IgD-negative memory B cell (primary cell): ENCODE results near the gene FRAT1. TPM values are rescaled to one million over a fixed set of nuclear protein-coding genes. Genes with fewer than 3 reads are reported as not detected.
A peak's percentile ranks its signal among the peaks of the same experiment; 100 is the strongest.
"Not testable (repeated sequence)": the region's sequence is repeated elsewhere in the genome, so short reads cannot be mapped to it uniquely, and the experiment has no call there.

ENCODE experiments used
- H3K27ac Mint-ChIP-seq, 3 donors: one replicate each; pipeline ENCODE4 v1.8.0; 2020 to 2022; ENCODE audit warnings: mild to moderate bottlenecking in 3 of 3, mixed read lengths in 3 of 3, moderate library complexity in 1 of 3
- H3K27me3 Mint-ChIP-seq: one replicate; pipeline ENCODE4 v1.8.0; 2021; ENCODE audit warnings: mixed read lengths
- H3K36me3 Mint-ChIP-seq: one replicate; pipeline ENCODE4 v1.8.0; 2020; ENCODE audit warnings: mild to moderate bottlenecking, mixed read lengths
- H3K4me1 Mint-ChIP-seq, 3 donors: one replicate each; pipeline ENCODE4 v1.8.0; 2020 to 2022; ENCODE audit warnings: mixed read lengths in 3 of 3, mild to moderate bottlenecking in 1 of 3
- H3K4me3 Mint-ChIP-seq, 4 donors: one replicate each; pipeline ENCODE4 v1.8.0; 2020 to 2022; ENCODE audit warnings: mild to moderate bottlenecking in 4 of 4, mixed read lengths in 4 of 4, moderate library complexity in 3 of 4
- H3K9me3 Mint-ChIP-seq, 3 donors: one replicate each; pipeline ENCODE4 v1.8.0; 2020 to 2021; ENCODE audit warnings: mixed read lengths in 3 of 3, mild to moderate bottlenecking in 1 of 3
- polyA plus RNA-seq: library from polyadenylated mRNA; unstranded; fragments of 300-500 nt; fragmentation: Illumina TruSeq; gene quantifications from one replicate; pipeline ENCODE4 v1.2.3, GENCODE V29; 2021

The FRAT1 gene
- polyA plus RNA-seq = 6.2 TPM

- no peaks in the 10 kb centered on the region for H3K9me3 Mint-ChIP-seq
- no peaks in the 10 kb centered on the region for H3K27me3 Mint-ChIP-seq
- no peaks in the 10 kb centered on the region for H3K36me3 Mint-ChIP-seq
- peak within 1 kb of the TSS; percentile 94 to 100 (median 99) for H3K4me3 Mint-ChIP-seq
- peak within 1 kb of the TSS; percentile 99 to 100 (median 100) for H3K27ac Mint-ChIP-seq
- H3K4me1 Mint-ChIP-seq = peaks cover 23 to 29% (median 25%) of the 10 kb centered on the region in 3 donors
These were observed at the start of gene FRAT1 for GRCh38 chr10:97318772-97319651. FRAT1 (plus strand) TSS chr10:97319271; CDS start chr10:97319454, 183 bp downstream.

DNA sequence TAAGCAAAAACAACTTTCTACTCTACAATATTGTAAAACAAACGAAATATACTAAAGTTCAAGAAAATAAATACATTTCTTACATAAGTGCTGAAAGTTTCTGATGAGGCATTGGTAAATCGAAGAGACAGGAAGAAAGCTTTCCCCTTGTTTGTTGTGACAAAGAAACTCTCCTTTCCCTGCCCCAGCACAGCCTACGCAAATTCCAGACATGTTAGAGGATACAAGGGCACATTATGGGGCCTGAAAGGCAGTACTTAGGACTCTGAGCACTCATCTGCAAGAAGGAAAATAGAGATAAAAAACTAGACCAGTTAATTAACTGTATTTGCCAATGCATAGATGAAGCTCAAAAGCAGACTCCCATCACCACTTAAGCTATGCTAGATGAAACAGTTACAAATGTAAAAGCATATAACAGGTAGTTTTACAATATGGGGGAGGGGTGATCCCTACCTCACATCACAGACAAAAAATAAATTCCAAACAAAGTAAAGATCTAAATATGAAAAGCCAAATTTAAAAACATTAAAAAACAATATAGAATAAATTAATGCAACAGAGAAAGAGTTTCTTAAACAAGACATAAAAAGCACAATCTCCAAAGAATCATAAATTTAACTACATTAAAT is 48.4 kb upstream of the FRAT1 start:
- Mint-ChIP-seq H3K9me3 (peaks cover 0 to 3% (median 3%) of the 10 kb centered on the region in 3 donors), H3K4me3 (no peak overlapping the region), H3K36me3 (peaks cover 18% of the 10 kb centered on the region), H3K27me3 (no peaks in the 10 kb centered on the region), H3K27ac (no peak overlapping the region), H3K4me1 (peaks cover 5 to 11% (median 7%) of the 10 kb centered on the region in 3 donors)

GRCh38 chr10:97273700-97274099 is 45.4 kb upstream of the FRAT1 start:
- Mint-ChIP-seq H3K36me3 (peaks cover 3% of the 10 kb centered on the region), H3K27ac (no peak overlapping the region), H3K27me3 (no peaks in the 10 kb centered on the region), H3K4me1 (peaks cover 14 to 17% (median 16%) of the 10 kb centered on the region in 3 donors), H3K9me3 (no peaks in the 10 kb centered on the region), H3K4me3 (no peak overlapping the region)

DNA sequence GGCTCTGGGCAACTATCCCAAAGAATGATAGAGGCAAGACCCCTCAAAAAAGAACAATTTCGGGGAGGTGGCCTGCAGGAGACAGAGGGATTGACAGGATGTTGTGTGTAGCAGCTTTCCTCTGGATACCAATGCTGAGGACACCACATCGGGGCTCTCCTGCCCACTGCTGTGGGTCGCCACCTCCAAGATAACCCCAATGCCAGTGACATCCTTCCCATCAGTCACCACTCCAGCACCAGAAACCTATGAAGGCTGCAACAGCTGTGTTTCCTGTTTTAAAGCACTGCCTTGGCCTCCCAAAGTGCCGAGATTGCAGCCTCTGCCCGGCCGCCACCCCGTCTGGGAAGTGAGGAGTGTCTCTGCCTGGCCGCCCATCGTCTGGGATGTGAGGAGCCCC is 44.2 kb upstream of the FRAT1 start:
- no peaks in the 10 kb centered on the region for H3K27me3 Mint-ChIP-seq
- no peaks in the 10 kb centered on the region for H3K9me3 Mint-ChIP-seq
- peaks cover 14 to 19% (median 17%) of the 10 kb centered on the region in 3 donors for H3K4me1 Mint-ChIP-seq
- peaks cover 4% of the 10 kb centered on the region for H3K36me3 Mint-ChIP-seq
- no peak overlapping the region for H3K27ac Mint-ChIP-seq
- peak overlapping the region in 1 of 4 donors; percentile 58 for H3K4me3 Mint-ChIP-seq

DNA sequence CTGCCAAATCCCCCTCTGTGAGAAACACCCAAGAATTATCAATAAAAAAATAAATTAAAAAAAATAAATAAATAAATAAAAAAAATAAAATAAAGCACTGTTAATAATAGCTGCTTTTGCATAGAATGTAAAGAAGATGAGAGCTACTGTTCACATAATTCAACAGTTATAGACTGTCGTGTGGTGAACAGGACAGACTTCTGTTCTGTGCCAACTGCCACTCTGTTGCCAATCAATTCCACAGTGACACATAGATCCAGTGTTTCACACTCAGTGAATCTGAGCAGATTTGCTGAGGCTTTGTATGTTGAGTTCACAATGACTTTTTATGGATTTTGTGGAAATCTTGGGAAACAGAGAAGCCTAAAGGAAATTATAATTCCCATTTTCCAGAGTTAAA is 41.5 kb upstream of the FRAT1 start:
- no peaks in the 10 kb centered on the region for H3K27me3 Mint-ChIP-seq
- peak overlapping the region in 1 of 3 donors; percentile 69 for H3K27ac Mint-ChIP-seq
- H3K36me3 Mint-ChIP-seq = peaks cover 6% of the 10 kb centered on the region
- H3K4me1 Mint-ChIP-seq = peaks cover 9 to 23% (median 15%) of the 10 kb centered on the region in 3 donors
- no peaks in the 10 kb centered on the region for H3K9me3 Mint-ChIP-seq
- no peak overlapping the region for H3K4me3 Mint-ChIP-seq

DNA sequence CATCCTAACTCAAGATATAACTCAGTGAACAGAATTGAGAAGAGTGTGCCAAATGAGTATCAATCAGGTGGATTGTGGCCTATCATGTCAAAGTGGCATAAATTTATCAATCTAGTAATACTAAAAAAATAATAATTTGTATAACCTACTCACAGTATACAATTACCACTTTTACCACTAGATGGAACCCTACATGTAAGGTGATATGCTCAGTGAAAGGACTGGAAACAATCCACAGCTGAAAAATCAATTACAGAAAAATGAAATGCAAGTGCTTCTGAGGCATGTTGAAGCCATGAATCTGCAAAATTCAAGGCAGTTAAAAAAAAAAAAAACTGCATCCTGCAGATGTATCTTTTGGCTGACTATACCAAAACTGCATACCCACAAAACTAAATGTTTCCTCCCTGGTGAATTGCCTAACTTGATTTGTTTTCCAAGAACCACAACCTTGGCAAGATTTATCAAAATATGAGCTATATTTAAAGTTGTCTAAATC is 40.5 kb upstream of the FRAT1 start:
- no peak overlapping the region for H3K27ac Mint-ChIP-seq
- peaks cover 9 to 23% (median 15%) of the 10 kb centered on the region in 3 donors for H3K4me1 Mint-ChIP-seq
- no peak overlapping the region for H3K4me3 Mint-ChIP-seq
- peaks cover 3% of the 10 kb centered on the region for H3K36me3 Mint-ChIP-seq
- no peaks in the 10 kb centered on the region for H3K9me3 Mint-ChIP-seq
- no peaks in the 10 kb centered on the region for H3K27me3 Mint-ChIP-seq

- Mint-ChIP-seq H3K4me3 (no peak overlapping the region), H3K36me3 (peaks cover 3% of the 10 kb centered on the region), H3K27ac (no peak overlapping the region), H3K9me3 (no peaks in the 10 kb centered on the region), H3K27me3 (no peaks in the 10 kb centered on the region), H3K4me1 (peaks cover 9 to 23% (median 15%) of the 10 kb centered on the region in 3 donors)
These were observed 39.8 kb upstream of the FRAT1 start for GRCh38 chr10:97279121-97279815.

- H3K27ac Mint-ChIP-seq = no peak overlapping the region
- peaks cover 3% of the 10 kb centered on the region for H3K36me3 Mint-ChIP-seq
- H3K4me1 Mint-ChIP-seq = peaks cover 8 to 23% (median 13%) of the 10 kb centered on the region in 3 donors
- H3K4me3 Mint-ChIP-seq = no peak overlapping the region
- no peaks in the 10 kb centered on the region for H3K9me3 Mint-ChIP-seq
- H3K27me3 Mint-ChIP-seq = no peaks in the 10 kb centered on the region
These were observed 38.3 kb upstream of the FRAT1 start for GRCh38 chr10:97280783-97281182.

DNA sequence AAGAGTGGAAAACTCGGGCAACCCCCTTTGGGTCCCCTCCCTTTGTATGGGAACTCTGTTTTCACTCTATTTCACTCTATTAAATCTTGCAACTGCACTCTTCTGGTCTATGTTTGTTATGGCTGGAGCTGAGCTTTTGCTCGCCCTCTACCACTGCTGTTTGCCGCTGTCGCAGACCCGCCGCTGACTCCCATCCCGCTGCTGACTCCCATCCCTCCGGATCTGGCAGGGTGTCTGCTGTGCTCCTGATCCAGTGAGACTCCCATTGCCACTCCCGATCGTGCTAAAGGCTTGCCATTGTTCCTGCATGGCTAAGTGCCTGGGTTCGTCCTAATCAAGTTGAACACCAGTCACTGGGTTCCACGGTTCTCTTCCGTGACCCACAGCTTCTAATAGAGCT is 29.0 kb upstream of the FRAT1 start:
- peaks cover 11 to 21% (median 17%) of the 10 kb centered on the region in 3 donors for H3K4me1 Mint-ChIP-seq
- H3K9me3 Mint-ChIP-seq, H3K27me3 Mint-ChIP-seq, H3K36me3 Mint-ChIP-seq, H3K27ac Mint-ChIP-seq: not testable (repeated sequence)
- peak overlapping the region in 1 of 4 donors; percentile 73 for H3K4me3 Mint-ChIP-seq

GRCh38 chr10:97290576-97291356 is 28.3 kb upstream of the FRAT1 start:
- peaks cover 11 to 20% (median 17%) of the 10 kb centered on the region in 3 donors for H3K4me1 Mint-ChIP-seq
- H3K27me3 Mint-ChIP-seq, H3K27ac Mint-ChIP-seq, H3K36me3 Mint-ChIP-seq, H3K9me3 Mint-ChIP-seq: not testable (repeated sequence)
- H3K4me3 Mint-ChIP-seq = peak overlapping the region in 3 of 4 donors; percentile 48 to 97 (median 89)

GRCh38 chr10:97291357-97292096 is 27.5 kb upstream of the FRAT1 start:
- Mint-ChIP-seq H3K4me1 (peaks cover 11 to 17% (median 17%) of the 10 kb centered on the region in 3 donors), H3K36me3 (peaks cover 4% of the 10 kb centered on the region), H3K27ac (peak overlapping the region in 2 of 3 donors; percentile 50 to 94), H3K27me3 (no peaks in the 10 kb centered on the region), H3K4me3 (peak overlapping the region; percentile 84 to 99 (median 93)), H3K9me3 (no peaks in the 10 kb centered on the region)

GRCh38 chr10:97292097-97292861 is 26.8 kb upstream of the FRAT1 start, which contains the start of gene ARHGAP19:
ARHGAP19 (minus strand) TSS chr10:97292637; CDS start chr10:97292627, 10 bp downstream.
- Mint-ChIP-seq H3K4me1 (peaks cover 11 to 17% (median 17%) of the 10 kb centered on the region in 3 donors), H3K27me3 (no peaks in the 10 kb centered on the region), H3K9me3 (no peaks in the 10 kb centered on the region), H3K36me3 (peaks cover 2% of the 10 kb centered on the region), H3K4me3 (peak within 1 kb of the TSS; percentile 84 to 99 (median 93)), H3K27ac (peak within 1 kb of the TSS; percentile 43 to 94 (median 89))

- H3K9me3 Mint-ChIP-seq = no peaks in the 10 kb centered on the region
- peak overlapping the region; percentile 43 to 94 (median 89) for H3K27ac Mint-ChIP-seq
- peaks cover 11 to 17% (median 17%) of the 10 kb centered on the region in 3 donors for H3K4me1 Mint-ChIP-seq
- no peaks in the 10 kb centered on the region for H3K27me3 Mint-ChIP-seq
- peaks cover 2% of the 10 kb centered on the region for H3K36me3 Mint-ChIP-seq
- peak overlapping the region; percentile 84 to 99 (median 93) for H3K4me3 Mint-ChIP-seq
These were observed 26.2 kb upstream of the FRAT1 start for GRCh38 chr10:97292862-97293198.
